K562 (cell line): ENCODE measurements around the gene PTOV1. TPM values are rescaled to one million over a fixed set of nuclear protein-coding genes. Genes with fewer than 3 reads are reported as not detected.
A peak's percentile ranks its signal among the peaks of the same experiment; 100 is the strongest.

Experiments
- ATAC-seq: fragments of 200-7000 bp; cut with Tn5 transposase; 3 replicates; pipeline ENCODE4 v1.9.1; 2020; ENCODE audit warnings: moderate library complexity
- BruUV-seq: library from RNA; stranded (reverse); fragments of 400-500 nt; replicated peaks from 2 replicates; lab custom pipeline; 2021; lab: Mats Ljungman, UMichigan
- CTCF ChIA-PET: fragments of 300-600 bp; formaldehyde crosslinking; extraction: SDS; loops from one replicate; lab custom pipeline; 2021; ENCODE audit warnings: low intra/inter-chr PET ratio; lab: Yijun Ruan, JAX
- POLR2A ChIA-PET: fragments of 300-600, 350-650 bp; sonication (Branson Sonifier 250); formaldehyde crosslinking; extraction: SDS; loops from one replicate; lab custom pipeline; 2021; ENCODE audit warnings: antibody characterized with exemption, inconsistent platforms; lab: Yijun Ruan, JAX
- DNase-seq, 4 experiments: peaks; one replicate each; pipeline versions ENCODE4 v3.0.0 to v3.0.0-alpha.2; 2011 to 2018; ENCODE audit warnings: low spot score in 3 of 4, mixed read lengths in 3 of 4; ENCODE audit errors: extremely low read depth in 1 of 4
- FAIRE-seq: peaks from 2 replicates; lab custom pipeline; 2011; peaks lifted over from hg19 to GRCh38; lab: Jason Lieb, UNC
- H2AFZ ChIP-seq: 2 replicates; pipeline ENCODE4 v1.6.0; 2011; ENCODE audit warnings: low read depth, low read length, control low read depth, inconsistent platforms
- H3K27ac ChIP-seq: fragments of 200-600 bp; 3 replicates; pipeline ENCODE4 v1.8.0; 2011; ENCODE audit warnings: low read depth, mild to moderate bottlenecking, control low read depth, inconsistent platforms, low read length, moderate library complexity, mixed read lengths; ENCODE audit errors: extremely low read depth
- H3K27me3 ChIP-seq, 2 experiments: fragments of 300-600 bp in 1 of 2; 2 replicates in 1 of 2; 3 replicates in 1 of 2; pipeline versions ENCODE4 v1.6.0 to v1.8.0; 2011; ENCODE audit warnings: inconsistent platforms in 2 of 2, low read length in 2 of 2, mild to moderate bottlenecking in 1 of 2, mixed read lengths in 1 of 2, moderate library complexity in 1 of 2; ENCODE audit not compliant: control insufficient read depth in 2 of 2, insufficient read depth in 2 of 2
- H3K36me3 ChIP-seq: fragments of 300-600 bp; 3 replicates; pipeline ENCODE4 v1.8.0; 2011; ENCODE audit warnings: mild to moderate bottlenecking, low read length, inconsistent platforms; ENCODE audit not compliant: control insufficient read depth, insufficient read depth
- H3K4me1 ChIP-seq, 2 experiments: fragments of 200-600 bp in 1 of 2; replicated peaks in 1 of 2; 2 replicates in 1 of 2; 3 replicates in 1 of 2; pipeline versions ENCODE4 v1.5.1 to v1.8.0; 2011; ENCODE audit warnings: inconsistent platforms in 2 of 2, low read length in 2 of 2, mild to moderate bottlenecking in 1 of 2, mixed read lengths in 1 of 2, moderate library complexity in 1 of 2; ENCODE audit not compliant: control insufficient read depth in 2 of 2, insufficient read depth in 2 of 2
- H3K4me2 ChIP-seq: 2 replicates; pipeline ENCODE4 v1.6.1; 2011; ENCODE audit warnings: low read length, control low read depth, inconsistent platforms, mixed read lengths; ENCODE audit not compliant: insufficient read depth
- H3K4me3 ChIP-seq: fragments of 200-600 bp; sonication (generic), shearing (Covaris generic); 2 replicates; pipeline ENCODE4 v1.5.1; 2016; ENCODE audit warnings: control low read depth, inconsistent platforms
- H3K79me2 ChIP-seq: fragments of 200-600 bp; 3 replicates; pipeline ENCODE4 v1.8.0; 2011; ENCODE audit warnings: low read length, inconsistent platforms; ENCODE audit not compliant: control insufficient read depth, insufficient read depth
- H3K9ac ChIP-seq, 2 experiments: 2 replicates each; pipeline versions ENCODE4 v1.6.0 to v1.6.1; 2011; ENCODE audit warnings: low read depth in 2 of 2, low read length in 2 of 2, control low read depth in 1 of 2, inconsistent platforms in 1 of 2, mild to moderate bottlenecking in 1 of 2, mixed read lengths in 1 of 2; ENCODE audit not compliant: insufficient read depth in 1 of 2
- H3K9me1 ChIP-seq: one replicate; pipeline ENCODE4 v1.6.0; 2011; ENCODE audit warnings: inconsistent platforms, mild to moderate bottlenecking, low read length, moderate library complexity; ENCODE audit not compliant: control insufficient read depth, insufficient read depth
- H3K9me3 ChIP-seq: replicated peaks from 2 replicates; pipeline ENCODE4 v1.5.1; 2011; ENCODE audit warnings: low read depth, low read length, inconsistent platforms; ENCODE audit not compliant: control insufficient read depth, insufficient read depth
- H4K20me1 ChIP-seq: replicated peaks from 2 replicates; pipeline ENCODE4 v1.6.1; 2011; ENCODE audit warnings: low read length, inconsistent platforms, mixed read lengths; ENCODE audit not compliant: control insufficient read depth, insufficient read depth
- DPF2 ChIP-seq: fragments of 450-650 bp; IDR thresholded peaks from 2 replicates; pipeline ENCODE4 v1.6.1; 2016
- HMG20A ChIP-seq: fragments of 450-650 bp; formaldehyde crosslinking; conservative IDR thresholded peaks from 2 replicates; pipeline ENCODE4 v1.4.0; 2020; ENCODE audit warnings: mild to moderate bottlenecking, mixed read lengths
- HNRNPUL1 ChIP-seq: fragments of 200-400 bp; formaldehyde crosslinking; IDR thresholded peaks from 2 replicates; pipeline ENCODE4 v1.6.1; 2017; ENCODE audit warnings: low read length
- NFIC ChIP-seq: fragments of 450-650 bp; IDR thresholded peaks from 2 replicates; pipeline ENCODE4 v1.6.1; 2017; ENCODE audit warnings: mild to moderate bottlenecking, inconsistent platforms
- RBFOX2 ChIP-seq: fragments of 200-400 bp; formaldehyde crosslinking; IDR thresholded peaks from 2 replicates; pipeline ENCODE4 v1.6.1; 2017; ENCODE audit warnings: low read depth, mild to moderate bottlenecking, low read length, moderate library complexity
- RBM39 ChIP-seq: fragments of 200-400 bp; formaldehyde crosslinking; optimal IDR thresholded peaks from 2 replicates; pipeline ENCODE3; 2018; ENCODE audit warnings: low read depth, low read length
- SIN3B ChIP-seq: fragments of 450-650 bp; IDR thresholded peaks from 2 replicates; pipeline ENCODE4 v1.6.1; 2017; ENCODE audit warnings: low read depth, mild to moderate bottlenecking, moderate library complexity
- TGIF2 ChIP-seq: sonication (generic); formaldehyde crosslinking; IDR thresholded peaks from 2 replicates; pipeline ENCODE4 v1.8.1; 2022; ENCODE audit warnings: mild to moderate bottlenecking, missing genetic modification reagents, moderate library complexity
- XRCC5 ChIP-seq: fragments of 200-400 bp; formaldehyde crosslinking; IDR thresholded peaks from 2 replicates; pipeline ENCODE4 v1.6.1; 2017; ENCODE audit warnings: low read depth, mild to moderate bottlenecking, low read length
- ZNF311 ChIP-seq: fragments of 250-450 bp; sonication (Bioruptor Pico); IDR thresholded peaks from 2 replicates; pipeline ENCODE4 v1.4.0; 2020; ENCODE audit warnings: mild to moderate bottlenecking, moderate library complexity
- WGBS: fragments of 100-300 bp; shearing (Covaris generic); methylation state at CpG from one replicate; pipeline ENCODE4 v1.1.6; 2016; ENCODE audit warnings: low coverage, mixed read lengths; ENCODE audit not compliant: insufficient coverage; ENCODE audit errors: missing lambda C conversion rate; 5-methylcytosine and 5-hydroxymethylcytosine counted together
- in situ Hi-C: fragments of 300-500 bp; cut with MboI; formaldehyde crosslinking; loops from 4 replicates; pipeline ENCODE4 v1.15.0; 2018; ENCODE audit warnings: inconsistent platforms, mixed read lengths
- intact Hi-C: fragments of 100-400 bp; cut with micrococcal nuclease; formaldehyde crosslinking; loops from 2 replicates; pipeline ENCODE4 v1.14.2; 2022
- polyA plus RNA-seq, 8 experiments: library from polyadenylated mRNA; depleted of rRNA in 4 of 8; stranded (reverse) in 5 of 8; unstranded in 3 of 8; fragments of >200 nt; fragmentation: Nextera tagmentation in 2 of 8; fragmentation: Illumina TruSeq in 1 of 8; extraction: Ambion mirVana in 2 of 8; extraction: Trizol in 1 of 8; gene quantifications; 2 replicates each; pipeline versions ENCODE4 v1.2.1 to v1.2.3, GENCODE V29; 2011 to 2014; ENCODE audit warnings: inconsistent platforms in 1 of 8, missing spikeins in 1 of 8
- total RNA-seq, 7 experiments: library from RNA; depleted of rRNA in 6 of 7; stranded (reverse); fragments of >200 nt in 6 of 7; fragmentation: Illumina TruSeq in 2 of 7; extraction: Trizol in 2 of 7; gene quantifications; 2 replicates each; pipeline versions ENCODE4 v1.2.1 to v1.2.3, GENCODE V29; 2011 to 2021; ENCODE audit warnings: low replicate concordance in 1 of 7
- TF ChIP-seq, protein P1 (sequence below): sonication (generic); formaldehyde crosslinking; IDR thresholded peaks from 2 replicates; pipeline ENCODE4 v1.8.1; 2023; ENCODE audit warnings: mild to moderate bottlenecking, missing genetic modification reagents
- TF ChIP-seq, protein P2 (sequence below), 2 experiments: fragments of 450-650 bp; conservative IDR thresholded peaks; 2 replicates each; pipeline ENCODE4 v1.6.1; 2017; ENCODE audit warnings: mild to moderate bottlenecking in 2 of 2, moderate library complexity in 2 of 2
- TF ChIP-seq, protein P3 (sequence below): fragments of 450-650 bp; conservative IDR thresholded peaks from 2 replicates; pipeline ENCODE4 v1.6.1; 2016; ENCODE audit warnings: missing genetic modification characterization, low read depth, mild to moderate bottlenecking, control low read depth, missing compliant biosample characterization

The PTOV1 gene
- total and polyA plus RNA-seq, 9 of the 15 experiments (the other 6 are each of a cell fraction or from before 2014, with no cell fraction given): 4.9 to 169 (median 43.5) TPM

DNA sequence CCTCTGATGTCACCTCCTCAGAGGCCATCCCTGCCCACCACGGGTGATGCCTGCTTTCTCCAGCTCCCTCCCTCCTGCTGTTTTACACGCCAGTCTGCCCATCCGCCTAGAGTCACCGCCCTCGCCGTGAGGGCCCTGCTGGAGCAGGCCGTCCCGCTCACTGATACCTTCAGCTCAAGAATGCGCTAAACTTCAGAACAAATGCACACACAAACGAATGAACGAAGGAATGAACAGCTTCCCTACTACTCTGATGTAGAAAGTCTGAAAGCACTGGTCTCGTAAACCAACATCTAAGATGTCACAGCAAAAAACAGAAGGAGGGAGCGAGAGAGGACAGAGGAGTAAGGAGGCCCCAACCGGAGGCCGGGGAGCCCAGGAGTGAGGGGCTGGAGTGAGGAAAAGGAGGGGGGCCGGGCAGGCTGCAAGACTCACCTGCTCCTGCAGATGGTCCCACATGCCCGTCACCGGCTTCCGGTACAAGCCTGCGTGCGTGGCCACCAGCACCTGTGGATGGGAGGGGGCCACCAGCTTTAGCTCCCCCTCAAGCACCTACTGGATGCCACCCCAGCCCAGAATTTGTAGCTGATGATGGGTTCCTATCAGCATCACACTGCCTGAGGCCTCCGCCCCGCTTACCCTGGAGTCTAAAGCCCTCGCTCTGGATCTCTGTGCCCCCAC lies 12.4 kb downstream of the PTOV1 start:
- no peak for FAIRE-seq
- no TSS peak for BruUV-seq
- peaks cover 4% of the 10 kb centered on the region for H3K9me1 ChIP-seq
- intact Hi-C loops (no loop called here), in situ Hi-C loops (no loop called here)
- peaks cover 65% of the 10 kb centered on the region for H3K36me3 ChIP-seq
- no peaks in the 10 kb centered on the region for H3K27me3 ChIP-seq
- no peak for ATAC-seq
- H3K27ac ChIP-seq: 0 out of 3 replicates have a peak overlapping the region, but pooled peaks have one; percentile 25
- H3K4me1 ChIP-seq: peaks cover 23 to 81% of the 10 kb centered on the region in 2 experiments; a peak in 4 of 5 replicates
- CTCF ChIA-PET: no interaction called here
- H3K4me3 ChIP-seq: no peak overlapping the region
- no peak overlapping the region for H2AFZ ChIP-seq
- H4K20me1 ChIP-seq: peaks cover 24% of the 10 kb centered on the region; the same call in 1 of the 2 replicates
- peaks cover 39% of the 10 kb centered on the region for H3K79me2 ChIP-seq
- WGBS: 89% methylated on average over 24 of the region's 24 CpGs
- no peaks in the 10 kb centered on the region for H3K9me3 ChIP-seq
- POLR2A ChIA-PET: interaction anchor here (1.5 to 2.2 kb wide), 3 partner anchors 10 to 78 kb away, joined by 3 to 18 read pairs (median 7); partner anchors contain the start of gene PTOV1
- H3K9ac ChIP-seq: peak overlapping the region in 1 of 2 experiments; percentile 81; a peak in 2 of 4 replicates
- no peak for TF ChIP-seq HNRNPUL1
- TF ChIP-seq, protein P1, sequence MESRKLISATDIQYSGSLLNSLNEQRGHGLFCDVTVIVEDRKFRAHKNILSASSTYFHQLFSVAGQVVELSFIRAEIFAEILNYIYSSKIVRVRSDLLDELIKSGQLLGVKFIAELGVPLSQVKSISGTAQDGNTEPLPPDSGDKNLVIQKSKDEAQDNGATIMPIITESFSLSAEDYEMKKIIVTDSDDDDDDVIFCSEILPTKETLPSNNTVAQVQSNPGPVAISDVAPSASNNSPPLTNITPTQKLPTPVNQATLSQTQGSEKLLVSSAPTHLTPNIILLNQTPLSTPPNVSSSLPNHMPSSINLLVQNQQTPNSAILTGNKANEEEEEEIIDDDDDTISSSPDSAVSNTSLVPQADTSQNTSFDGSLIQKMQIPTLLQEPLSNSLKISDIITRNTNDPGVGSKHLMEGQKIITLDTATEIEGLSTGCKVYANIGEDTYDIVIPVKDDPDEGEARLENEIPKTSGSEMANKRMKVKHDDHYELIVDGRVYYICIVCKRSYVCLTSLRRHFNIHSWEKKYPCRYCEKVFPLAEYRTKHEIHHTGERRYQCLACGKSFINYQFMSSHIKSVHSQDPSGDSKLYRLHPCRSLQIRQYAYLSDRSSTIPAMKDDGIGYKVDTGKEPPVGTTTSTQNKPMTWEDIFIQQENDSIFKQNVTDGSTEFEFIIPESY (CRISPR knock-in tag): 0 out of 2 replicates have a peak, but pooled peaks have one; percentile 42
- TF ChIP-seq, protein P2, sequence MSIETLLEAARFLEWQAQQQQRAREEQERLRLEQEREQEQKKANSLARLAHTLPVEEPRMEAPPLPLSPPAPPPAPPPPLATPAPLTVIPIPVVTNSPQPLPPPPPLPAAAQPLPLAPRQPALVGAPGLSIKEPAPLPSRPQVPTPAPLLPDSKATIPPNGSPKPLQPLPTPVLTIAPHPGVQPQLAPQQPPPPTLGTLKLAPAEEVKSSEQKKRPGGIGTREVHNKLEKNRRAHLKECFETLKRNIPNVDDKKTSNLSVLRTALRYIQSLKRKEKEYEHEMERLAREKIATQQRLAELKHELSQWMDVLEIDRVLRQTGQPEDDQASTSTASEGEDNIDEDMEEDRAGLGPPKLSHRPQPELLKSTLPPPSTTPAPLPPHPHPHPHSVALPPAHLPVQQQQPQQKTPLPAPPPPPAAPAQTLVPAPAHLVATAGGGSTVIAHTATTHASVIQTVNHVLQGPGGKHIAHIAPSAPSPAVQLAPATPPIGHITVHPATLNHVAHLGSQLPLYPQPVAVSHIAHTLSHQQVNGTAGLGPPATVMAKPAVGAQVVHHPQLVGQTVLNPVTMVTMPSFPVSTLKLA (conservative IDR thresholded peaks at IDR 0.05): 0 out of 4 replicates have a peak, but pooled peaks of 1 of the 2 experiments have one; percentile 3
- TF ChIP-seq RBFOX2: peak; percentile 11; the same call in 1 of the 2 replicates
- no peak for TF ChIP-seq RBM39
- peak; percentile 2; the same call in 1 of the 2 replicates for TF ChIP-seq XRCC5
- TF ChIP-seq, protein P3, sequence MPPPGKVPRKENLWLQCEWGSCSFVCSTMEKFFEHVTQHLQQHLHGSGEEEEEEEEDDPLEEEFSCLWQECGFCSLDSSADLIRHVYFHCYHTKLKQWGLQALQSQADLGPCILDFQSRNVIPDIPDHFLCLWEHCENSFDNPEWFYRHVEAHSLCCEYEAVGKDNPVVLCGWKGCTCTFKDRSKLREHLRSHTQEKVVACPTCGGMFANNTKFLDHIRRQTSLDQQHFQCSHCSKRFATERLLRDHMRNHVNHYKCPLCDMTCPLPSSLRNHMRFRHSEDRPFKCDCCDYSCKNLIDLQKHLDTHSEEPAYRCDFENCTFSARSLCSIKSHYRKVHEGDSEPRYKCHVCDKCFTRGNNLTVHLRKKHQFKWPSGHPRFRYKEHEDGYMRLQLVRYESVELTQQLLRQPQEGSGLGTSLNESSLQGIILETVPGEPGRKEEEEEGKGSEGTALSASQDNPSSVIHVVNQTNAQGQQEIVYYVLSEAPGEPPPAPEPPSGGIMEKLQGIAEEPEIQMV (tag): no peak
- no peak for TF ChIP-seq TGIF2 (CRISPR knock-in tag)
- TF ChIP-seq DPF2: no peak
- no peak for TF ChIP-seq HMG20A (CRISPR knock-in tag)
- no peak for TF ChIP-seq ZNF311 (CRISPR knock-in tag)
- no peak for TF ChIP-seq SIN3B
- TF ChIP-seq NFIC: no peak
- H3K4me2 ChIP-seq: no peak overlapping the region
- no peak for DNase-seq
